Measurements from ENCODE around the gene OLFM4.

DNA sequence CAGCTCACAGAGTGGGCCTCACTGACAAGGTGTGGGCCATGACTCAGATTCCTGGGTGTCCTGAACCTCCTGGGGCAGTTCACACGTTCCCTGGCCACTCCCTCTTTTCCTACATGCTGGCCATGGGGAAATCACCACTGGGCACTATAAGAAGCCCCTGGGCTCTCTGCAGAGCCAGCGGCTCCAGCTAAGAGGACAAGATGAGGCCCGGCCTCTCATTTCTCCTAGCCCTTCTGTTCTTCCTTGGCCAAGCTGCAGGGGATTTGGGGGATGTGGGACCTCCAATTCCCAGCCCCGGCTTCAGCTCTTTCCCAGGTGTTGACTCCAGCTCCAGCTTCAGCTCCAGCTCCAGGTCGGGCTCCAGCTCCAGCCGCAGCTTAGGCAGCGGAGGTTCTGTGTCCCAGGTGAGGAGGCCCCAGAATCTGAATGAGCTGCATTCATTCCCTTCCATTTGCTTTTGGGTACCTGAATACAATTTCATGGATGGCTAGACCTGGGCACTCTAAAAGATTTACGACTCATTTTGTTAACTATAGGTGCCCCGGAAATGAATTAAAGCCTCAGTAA is at the start of gene OLFM4:
- TF ChIP-seq, protein P1, sequence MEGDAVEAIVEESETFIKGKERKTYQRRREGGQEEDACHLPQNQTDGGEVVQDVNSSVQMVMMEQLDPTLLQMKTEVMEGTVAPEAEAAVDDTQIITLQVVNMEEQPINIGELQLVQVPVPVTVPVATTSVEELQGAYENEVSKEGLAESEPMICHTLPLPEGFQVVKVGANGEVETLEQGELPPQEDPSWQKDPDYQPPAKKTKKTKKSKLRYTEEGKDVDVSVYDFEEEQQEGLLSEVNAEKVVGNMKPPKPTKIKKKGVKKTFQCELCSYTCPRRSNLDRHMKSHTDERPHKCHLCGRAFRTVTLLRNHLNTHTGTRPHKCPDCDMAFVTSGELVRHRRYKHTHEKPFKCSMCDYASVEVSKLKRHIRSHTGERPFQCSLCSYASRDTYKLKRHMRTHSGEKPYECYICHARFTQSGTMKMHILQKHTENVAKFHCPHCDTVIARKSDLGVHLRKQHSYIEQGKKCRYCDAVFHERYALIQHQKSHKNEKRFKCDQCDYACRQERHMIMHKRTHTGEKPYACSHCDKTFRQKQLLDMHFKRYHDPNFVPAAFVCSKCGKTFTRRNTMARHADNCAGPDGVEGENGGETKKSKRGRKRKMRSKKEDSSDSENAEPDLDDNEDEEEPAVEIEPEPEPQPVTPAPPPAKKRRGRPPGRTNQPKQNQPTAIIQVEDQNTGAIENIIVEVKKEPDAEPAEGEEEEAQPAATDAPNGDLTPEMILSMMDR (IDR thresholded peaks at IDR 0.05): no peak
- TF ChIP-seq POLR2A (IDR thresholded peaks at IDR 0.05) (no peak), POLR2AphosphoS5 (IDR thresholded peaks at IDR 0.05) (no peak)
